HG03175 (cell line): ENCODE data around the gene AQR.

Experiments used
- ATAC-seq: cut with Tn5 transposase; IDR thresholded peaks from one replicate; pipeline ENCODE4 v1.9.1; 2021; ENCODE audit warnings: mild to moderate bottlenecking, moderate library complexity; ENCODE audit not compliant: unreplicated experiment

AQR gene

GRCh38 chr15:34883042-34883441 is 86.5 kb downstream of the AQR start:
- ATAC-seq, result no peak

GRCh38 chr15:34879107-34879506 is 90.4 kb downstream of the AQR start:
- no peak for ATAC-seq

- no peak for ATAC-seq
Observed at GRCh38 chr15:34876640-34877039, 92.9 kb downstream of the AQR start.

GRCh38 chr15:34869110-34869509 is 100.4 kb downstream of the AQR start:
- ATAC-seq, result no peak

GRCh38 chr15:34865531-34865930 is 104.0 kb downstream of the AQR start:
- ATAC-seq, result no peak

DNA sequence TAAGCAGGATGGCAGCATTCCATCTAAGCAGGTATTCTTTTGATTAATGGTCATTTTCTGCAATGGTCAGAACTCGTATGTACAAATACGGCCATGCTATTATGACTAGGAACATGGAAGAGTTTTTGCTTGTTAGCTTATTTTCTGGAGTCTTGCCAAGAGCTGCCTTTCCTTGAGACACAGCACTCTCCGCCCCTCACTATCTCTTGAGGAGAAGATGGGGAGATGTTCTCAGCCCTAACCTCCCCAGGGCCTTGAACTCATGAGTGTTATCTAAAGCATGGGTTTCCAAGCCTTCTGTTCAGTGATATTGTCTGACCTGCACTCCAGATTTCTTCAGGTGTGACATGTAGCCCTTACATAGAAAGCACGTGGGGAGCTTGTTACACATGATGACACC is 108.3 kb downstream of the AQR start:
- no peak for ATAC-seq

- no peak for ATAC-seq
Observed at GRCh38 chr15:34855893-34856292, 113.6 kb downstream of the AQR start.

GRCh38 chr15:34855413-34855812 is 114.1 kb downstream of the AQR start:
- ATAC-seq, result no peak

GRCh38 chr15:34854232-34854631 is 115.3 kb downstream of the AQR start:
- ATAC-seq, result no peak

DNA sequence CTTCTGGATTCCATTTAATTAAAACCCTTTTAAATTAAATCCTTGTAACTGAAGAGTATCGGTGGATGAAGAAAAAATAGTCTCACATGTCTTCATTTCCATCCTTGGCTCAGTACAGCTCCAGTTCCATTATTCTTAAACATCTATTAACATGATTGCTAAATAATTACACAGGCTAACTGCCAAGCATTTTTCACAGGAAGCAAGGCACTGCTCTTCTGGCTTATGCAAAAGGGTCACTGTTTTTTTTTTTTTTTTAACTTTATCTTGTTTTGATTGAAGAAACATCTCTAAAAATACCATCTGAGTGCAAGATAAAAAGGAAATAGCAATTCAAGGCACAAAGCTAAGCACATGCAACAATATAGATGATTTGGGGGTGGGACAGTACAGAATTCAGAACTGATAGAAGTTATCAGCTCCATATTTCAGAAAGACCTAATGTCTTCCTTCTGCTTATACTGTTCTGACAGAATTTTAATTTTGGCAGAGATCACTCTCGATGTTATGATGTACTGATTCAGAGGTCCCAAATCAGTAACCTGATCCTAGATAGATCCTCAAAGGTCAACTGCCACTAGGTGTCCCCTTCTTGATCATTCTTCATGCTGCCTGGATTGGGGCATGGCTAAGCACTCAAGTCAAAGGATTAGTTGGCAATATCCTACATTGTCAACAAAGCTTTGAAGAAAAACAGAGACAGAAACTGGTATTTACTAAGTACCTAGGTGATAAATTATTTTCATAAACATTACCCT is 116.4 kb downstream of the AQR start:
- no peak for ATAC-seq

- no peak for ATAC-seq
Observed at GRCh38 chr15:34851751-34852150, 117.8 kb downstream of the AQR start.

DNA sequence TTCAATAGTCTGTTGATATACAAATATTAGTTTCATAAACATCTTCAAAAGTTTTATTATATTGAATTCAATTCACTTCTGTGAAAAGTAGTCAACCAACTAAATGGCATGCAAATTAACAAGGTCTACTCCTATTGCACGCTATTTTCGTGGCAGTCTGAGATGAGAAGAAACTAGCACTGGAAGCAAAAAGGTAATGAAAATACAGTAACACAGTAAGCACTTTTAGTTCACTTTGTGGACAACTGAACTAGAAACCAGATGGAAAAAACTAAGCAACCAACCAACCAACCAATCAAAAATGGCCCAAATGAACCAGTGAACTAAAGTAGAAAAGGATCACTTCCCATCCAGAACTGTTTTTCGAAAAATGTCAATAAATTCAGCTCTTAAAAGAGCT is 118.5 kb downstream of the AQR start:
- ATAC-seq, result no peak

DNA sequence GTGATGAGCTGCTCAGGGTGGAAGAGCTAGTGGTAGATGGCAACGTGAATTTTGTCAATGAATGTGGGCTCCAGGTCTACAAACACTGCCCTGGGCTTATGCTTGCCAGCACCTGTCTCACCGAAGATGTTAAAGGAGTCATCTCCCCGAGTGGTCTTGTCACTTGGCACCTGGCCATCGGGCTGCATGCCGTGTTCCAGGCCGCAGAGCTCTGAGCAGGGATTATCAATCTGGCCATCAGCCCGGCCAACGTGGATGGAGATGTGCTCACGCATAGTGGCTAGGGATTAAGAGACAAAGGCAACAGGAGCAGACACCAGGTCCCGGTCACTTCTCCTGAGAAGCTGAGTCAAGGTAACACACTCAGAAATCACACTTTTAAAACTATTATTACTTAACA is 119.4 kb downstream of the AQR start:
- ATAC-seq, result no peak

DNA sequence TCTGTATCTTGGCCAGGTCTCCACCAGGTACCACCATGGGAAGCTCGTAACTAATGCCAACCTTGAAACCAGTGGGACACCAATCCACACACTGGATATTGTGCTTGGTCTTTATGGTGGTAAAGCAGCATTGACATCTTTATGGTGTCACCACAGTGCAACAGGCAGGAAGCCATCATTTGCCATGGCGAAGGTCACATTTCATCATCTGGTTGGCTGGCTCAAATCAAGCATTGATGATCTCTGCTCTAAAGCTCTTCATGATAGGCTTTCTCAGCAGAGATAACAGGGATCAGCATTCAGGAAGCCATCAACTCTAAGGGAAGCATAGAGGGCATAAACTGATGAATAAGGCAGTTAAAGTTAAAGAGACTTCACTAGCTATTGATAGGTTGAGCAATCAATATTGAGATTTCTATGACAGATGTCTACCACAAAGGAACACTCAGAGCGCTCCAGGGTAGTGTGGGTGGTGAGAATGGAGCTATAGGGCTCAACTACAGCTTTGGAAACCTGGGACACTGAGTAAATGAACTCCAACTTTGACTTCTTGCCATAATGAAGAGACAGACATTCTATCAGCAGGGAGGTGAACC is 120.1 kb downstream of the AQR start:
- ATAC-seq, result no peak

DNA sequence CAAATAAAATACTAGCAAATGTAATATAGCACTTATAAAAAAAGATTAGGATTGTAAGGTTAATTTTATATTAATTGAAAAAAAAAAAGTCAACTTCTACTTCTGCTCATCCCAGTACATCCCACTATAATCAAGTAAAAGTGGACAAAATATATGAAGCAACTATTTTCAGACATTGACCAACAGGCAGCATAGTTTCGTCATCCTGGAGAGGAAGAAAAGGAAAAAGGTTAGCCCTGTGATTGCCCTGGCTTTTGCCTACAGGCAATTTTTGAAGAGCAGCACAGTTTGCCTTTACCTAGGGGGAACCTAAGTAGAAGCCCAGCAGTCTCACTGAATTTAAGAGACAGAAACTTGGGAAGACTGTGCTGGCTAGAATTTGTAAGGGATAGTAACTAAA is 121.9 kb downstream of the AQR start:
- no peak for ATAC-seq

DNA sequence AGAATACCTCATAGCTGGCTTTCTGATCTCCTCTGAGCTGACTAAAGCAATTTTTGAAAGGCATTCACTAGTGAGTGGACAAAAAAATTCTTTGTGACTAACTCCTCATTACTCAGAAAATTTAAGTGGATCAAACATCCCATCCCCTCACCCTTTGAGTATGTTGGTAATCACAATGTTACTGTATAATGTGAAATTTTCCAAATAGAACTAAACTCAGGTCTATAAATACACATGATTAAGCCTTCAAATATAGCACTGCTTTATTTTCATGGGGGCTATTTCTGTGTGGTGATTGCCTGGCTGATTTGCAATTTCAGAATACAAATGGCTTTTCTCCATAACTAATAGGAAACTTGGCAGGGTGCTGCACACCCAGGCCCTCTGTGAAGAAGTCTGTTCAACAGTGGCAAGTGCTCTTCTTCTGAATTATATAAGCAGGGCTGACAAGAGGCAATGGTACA is 128.2 kb downstream of the AQR start:
- ATAC-seq, result no peak

GRCh38 chr15:34838282-34838681 is 131.3 kb downstream of the AQR start:
- ATAC-seq, result no peak

DNA sequence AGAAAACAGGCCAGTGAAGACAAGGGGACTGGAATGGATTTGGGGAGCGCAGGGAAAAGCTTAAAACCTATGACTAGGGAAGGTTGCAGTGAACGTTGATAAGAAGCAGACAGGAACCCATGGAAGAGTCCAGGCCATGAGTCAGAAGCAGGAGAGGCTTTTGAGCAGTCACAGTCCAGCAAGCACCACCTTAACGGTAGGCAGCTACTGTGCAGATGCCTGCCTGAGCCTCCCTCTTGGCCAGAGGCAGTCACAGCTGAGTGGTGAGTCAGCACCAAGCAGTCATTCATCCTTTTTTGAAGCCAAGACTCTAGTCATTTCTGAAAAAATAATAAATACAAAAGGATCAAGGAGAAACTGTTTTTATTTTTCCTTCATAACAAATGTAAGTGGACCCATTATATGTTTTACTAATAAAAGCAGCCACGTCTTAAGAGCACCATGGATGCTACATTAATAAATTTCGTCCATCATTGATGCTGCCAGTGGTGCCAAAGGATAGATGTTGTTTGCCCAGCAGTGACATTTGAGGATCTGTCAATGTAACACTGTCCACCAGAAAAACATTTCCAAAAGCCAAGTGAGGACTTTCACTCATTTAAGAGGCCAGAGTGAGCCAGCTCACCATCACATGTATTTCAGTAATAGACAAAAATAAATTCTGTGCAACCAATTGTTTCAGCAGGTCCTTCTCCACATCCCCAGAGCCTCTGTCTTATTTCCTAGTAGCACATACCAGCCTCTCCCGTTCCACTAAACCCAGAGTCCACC is 132.1 kb downstream of the AQR start:
- ATAC-seq, result no peak

DNA sequence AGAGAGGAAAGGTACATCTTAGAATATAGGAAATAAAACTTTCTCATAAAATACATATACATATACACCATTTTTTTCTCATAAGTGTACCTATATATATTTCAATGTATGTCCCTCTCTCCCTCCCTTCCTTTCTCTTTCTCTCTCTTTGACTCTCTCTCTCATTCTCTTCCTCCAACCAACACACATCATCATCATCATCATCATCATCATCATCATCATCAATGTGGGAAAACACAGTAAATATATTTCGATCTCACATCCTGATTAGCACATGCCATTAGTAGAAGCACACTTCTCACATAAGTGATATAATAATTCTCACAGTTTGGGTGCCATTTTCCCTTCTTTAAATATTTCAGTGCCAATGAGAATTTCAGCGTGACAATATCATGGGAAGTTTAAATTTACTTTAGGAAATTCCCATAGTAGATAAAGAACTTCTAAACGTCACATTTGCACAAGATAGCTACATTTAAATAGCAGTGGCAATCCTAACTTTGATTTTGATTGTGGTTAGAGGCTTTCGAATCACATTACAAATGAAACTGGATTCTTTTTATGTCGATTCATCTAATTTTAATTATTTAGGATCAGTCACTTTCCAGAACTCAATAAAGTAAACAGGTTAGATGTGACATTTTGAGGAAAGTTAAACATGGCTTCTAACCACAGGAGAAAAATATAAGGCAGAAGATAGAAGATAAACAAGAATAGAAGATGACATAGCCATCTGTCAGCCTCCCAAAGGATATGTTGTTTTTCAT is 141.2 kb downstream of the AQR start:
- ATAC-seq, result no peak

GRCh38 chr15:34821831-34822230 is 147.7 kb downstream of the AQR start:
- no peak for ATAC-seq

GRCh38 chr15:34820110-34820509 is 149.4 kb downstream of the AQR start:
- ATAC-seq, result no peak
